Hematopoietic multipotent progenitor cell treated with erythropoietin and hydrocortisone succinate and interleukin-3 and kit ligand, for 17 days (in vitro differentiated cells): ENCODE results near the gene ARHGAP24.

ENCODE experiments used
- DNase-seq: peaks from one replicate; pipeline ENCODE4 v3.0.0-alpha.2; 2015; ENCODE audit warnings: low spot score

The ARHGAP24 gene

GRCh38 chr4:85919200-85919887 is 444.4 kb downstream of the ARHGAP24 start:
- DNase-seq, result no peak

GRCh38 chr4:85925071-85925470 is 450.1 kb downstream of the ARHGAP24 start:
- no peak for DNase-seq

- DNase-seq, result no peak
Measured at GRCh38 chr4:85928775-85929591, 454.0 kb downstream of the ARHGAP24 start.

- DNase-seq, result no peak
Measured at GRCh38 chr4:85929961-85930665, 455.2 kb downstream of the ARHGAP24 start.

- DNase-seq, result no peak
Measured at GRCh38 chr4:85932500-85933290, 457.7 kb downstream of the ARHGAP24 start.

GRCh38 chr4:85933291-85933640 is 458.3 kb downstream of the ARHGAP24 start:
- DNase-seq, result no peak

- DNase-seq, result no peak
Measured at GRCh38 chr4:85937507-85937906, 462.6 kb downstream of the ARHGAP24 start.

GRCh38 chr4:85938062-85938461 is 463.1 kb downstream of the ARHGAP24 start:
- no peak for DNase-seq

- DNase-seq, result no peak
Measured at GRCh38 chr4:85938902-85939301, 464.0 kb downstream of the ARHGAP24 start.

GRCh38 chr4:85939595-85939994 is 464.6 kb downstream of the ARHGAP24 start:
- no peak for DNase-seq

- no peak for DNase-seq
Measured at GRCh38 chr4:85940151-85940550, 465.2 kb downstream of the ARHGAP24 start.

- no peak for DNase-seq
Measured at GRCh38 chr4:85942107-85942506, 467.2 kb downstream of the ARHGAP24 start.

GRCh38 chr4:85946821-85947220 is 471.9 kb downstream of the ARHGAP24 start:
- DNase-seq, result no peak

GRCh38 chr4:85951099-85951498 is 476.1 kb downstream of the ARHGAP24 start:
- no peak for DNase-seq

- DNase-seq, result no peak
Measured at GRCh38 chr4:85952528-85952927, 477.6 kb downstream of the ARHGAP24 start.

- no peak for DNase-seq
Measured at GRCh38 chr4:85952972-85953650, 478.2 kb downstream of the ARHGAP24 start.

GRCh38 chr4:85953651-85954018 is 478.7 kb downstream of the ARHGAP24 start:
- DNase-seq, result no peak

GRCh38 chr4:85955620-85956292 is 480.8 kb downstream of the ARHGAP24 start:
- no peak for DNase-seq

GRCh38 chr4:85956293-85956945 is 481.5 kb downstream of the ARHGAP24 start:
- DNase-seq, result no peak

GRCh38 chr4:85961887-85962286 is 486.9 kb downstream of the ARHGAP24 start:
- DNase-seq, result no peak

- DNase-seq, result no peak
Measured at GRCh38 chr4:85963231-85963630, 488.3 kb downstream of the ARHGAP24 start.
